NCI-H524 (cell line): ENCODE data around the gene ASAP2.
"Not testable (repeated sequence)": the region's sequence is repeated elsewhere in the genome, so short reads cannot be mapped to it uniquely, and the experiment has no call there.

Experiments used
- DNase-seq, 2 experiments: peaks; one replicate each; lab custom pipeline; 2025; lab: John Stamatoyannopoulos, UW

ASAP2 gene

GRCh38 chr2:9380702-9381628, 174.4 kb downstream of the ASAP2 start:
- no peak for DNase-seq

- DNase-seq = no peak
These were observed 176.1 kb downstream of the ASAP2 start for GRCh38 chr2:9382604-9383235.

- no peak for DNase-seq
These were observed 177.9 kb downstream of the ASAP2 start for GRCh38 chr2:9384521-9384920.

GRCh38 chr2:9385841-9386240, 179.2 kb downstream of the ASAP2 start:
- no peak for DNase-seq

- no peak for DNase-seq
These were observed 181.6 kb downstream of the ASAP2 start for GRCh38 chr2:9388199-9388681.

- no peak for DNase-seq
These were observed 182.6 kb downstream of the ASAP2 start for GRCh38 chr2:9388950-9389911.

DNA sequence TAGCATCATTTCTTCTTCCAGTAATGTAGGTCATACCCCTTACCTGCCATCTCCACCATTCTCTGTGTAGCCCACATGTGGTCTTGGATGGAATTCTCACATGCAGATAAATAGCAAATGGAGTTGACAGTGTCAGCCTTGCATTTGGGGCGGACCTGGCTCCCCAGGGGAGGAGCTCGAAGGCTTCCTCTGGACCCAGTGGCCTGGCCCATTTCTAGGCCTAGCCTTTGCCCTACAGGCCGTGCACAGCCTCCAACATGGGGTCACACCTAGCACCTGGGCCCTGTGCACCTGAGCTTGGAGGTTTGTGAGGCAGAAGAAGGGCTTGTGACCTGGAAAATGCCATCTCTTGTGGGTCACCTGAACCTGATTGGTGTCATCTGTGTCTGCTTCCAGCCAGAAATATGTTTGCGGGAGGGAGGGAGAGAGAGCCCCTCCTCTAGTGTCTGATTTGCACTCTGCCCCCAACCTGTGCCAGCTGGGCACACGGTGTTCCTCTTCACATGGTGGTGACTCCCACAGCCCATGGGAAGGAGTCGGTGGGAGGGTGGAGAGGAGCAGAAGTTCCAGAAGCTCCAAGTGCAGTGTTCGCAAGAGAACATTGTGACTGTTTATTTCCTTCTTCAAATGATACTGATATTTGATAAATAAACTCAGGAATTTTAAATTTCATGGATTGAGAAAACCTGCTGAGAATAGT, 183.7 kb downstream of the ASAP2 start:
- no peak for DNase-seq

DNA sequence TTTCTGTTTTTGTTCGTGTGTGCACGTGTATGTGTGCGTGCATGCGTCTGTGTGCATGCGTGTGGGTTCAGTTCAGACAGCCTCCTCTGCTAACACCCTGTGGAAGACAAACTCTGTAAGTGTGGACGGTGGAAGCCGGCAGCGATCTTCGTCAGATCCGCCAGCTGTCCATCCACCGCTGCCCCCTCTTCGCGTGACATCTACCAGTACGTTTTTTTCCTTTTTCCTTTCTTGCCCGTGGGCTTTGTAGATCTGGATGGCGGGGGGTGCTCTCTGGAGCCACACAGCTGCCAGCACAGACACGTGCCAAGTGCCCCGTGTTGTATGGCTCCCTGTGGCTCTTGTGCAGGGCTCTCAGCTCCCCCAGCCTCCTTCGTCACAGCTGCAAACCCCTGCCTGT, 184.4 kb downstream of the ASAP2 start:
- no peak for DNase-seq

- DNase-seq = no peak
These were observed 185.5 kb downstream of the ASAP2 start for GRCh38 chr2:9391961-9392720.

DNA sequence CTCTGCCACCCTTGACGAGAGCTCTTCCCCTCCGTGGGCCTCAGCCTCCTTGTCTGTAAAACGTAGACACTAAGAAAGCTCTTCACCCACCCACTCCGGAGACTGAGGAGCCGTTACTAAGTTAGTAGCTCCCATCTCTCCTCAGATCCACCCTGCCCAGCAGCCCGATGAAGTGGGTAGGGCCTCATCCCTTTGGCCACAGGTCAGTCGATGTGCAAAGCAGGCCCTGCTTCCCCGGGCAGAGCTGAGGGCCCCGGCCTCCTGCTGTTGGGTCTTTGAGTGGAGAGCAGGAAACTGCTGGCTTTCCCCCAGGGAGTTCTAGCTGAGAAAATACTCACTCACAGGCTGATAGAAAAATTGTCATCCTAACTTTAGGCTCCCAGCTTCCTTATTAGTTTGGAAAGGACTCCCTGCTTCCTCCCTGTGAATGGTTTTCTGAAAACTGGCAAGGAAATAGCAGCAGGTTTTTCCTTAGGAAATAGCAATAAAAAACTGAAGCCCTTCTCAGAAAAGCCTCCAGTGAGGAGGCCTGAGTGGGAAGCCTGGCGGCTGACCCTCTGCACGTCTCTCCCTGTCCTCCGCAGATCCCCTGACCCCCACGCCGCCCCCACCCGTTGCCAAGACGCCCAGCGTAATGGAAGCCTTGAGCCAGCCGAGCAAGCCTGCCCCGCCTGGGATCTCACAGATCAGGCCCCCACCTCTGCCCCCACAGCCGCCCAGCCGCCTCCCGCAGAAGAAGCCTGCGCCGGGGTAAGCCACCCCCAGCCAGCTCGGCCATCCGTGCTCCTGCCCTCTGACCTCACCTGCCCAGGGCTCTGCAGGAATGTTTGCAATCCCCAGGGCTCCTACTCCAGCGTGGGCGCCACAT, 186.5 kb downstream of the ASAP2 start:
- DNase-seq = no peak

DNA sequence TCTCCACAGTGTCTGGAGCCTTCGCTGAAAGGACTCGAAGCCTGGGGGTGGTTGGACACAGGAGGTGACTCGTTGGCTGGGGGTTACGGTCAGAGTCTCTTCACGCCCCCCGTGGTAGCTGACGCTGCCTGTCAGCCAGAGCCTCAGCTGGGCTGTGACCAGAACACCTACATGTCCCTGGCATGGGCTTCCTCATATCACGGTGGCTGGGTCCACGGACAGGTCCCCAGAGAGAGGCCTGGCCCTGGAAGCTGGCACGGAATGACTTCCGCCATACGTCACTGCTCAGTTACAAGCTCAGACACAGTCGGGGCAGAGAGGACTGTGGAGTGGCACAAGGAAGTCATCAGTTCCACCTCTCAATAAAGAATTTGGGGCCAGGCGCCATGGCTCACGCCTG, 188.2 kb downstream of the ASAP2 start:
- no peak for DNase-seq

- no peak for DNase-seq
These were observed 190.6 kb downstream of the ASAP2 start for GRCh38 chr2:9397201-9397600.

- not testable (repeated sequence) for DNase-seq
These were observed 191.6 kb downstream of the ASAP2 start for GRCh38 chr2:9398251-9398650.

DNA sequence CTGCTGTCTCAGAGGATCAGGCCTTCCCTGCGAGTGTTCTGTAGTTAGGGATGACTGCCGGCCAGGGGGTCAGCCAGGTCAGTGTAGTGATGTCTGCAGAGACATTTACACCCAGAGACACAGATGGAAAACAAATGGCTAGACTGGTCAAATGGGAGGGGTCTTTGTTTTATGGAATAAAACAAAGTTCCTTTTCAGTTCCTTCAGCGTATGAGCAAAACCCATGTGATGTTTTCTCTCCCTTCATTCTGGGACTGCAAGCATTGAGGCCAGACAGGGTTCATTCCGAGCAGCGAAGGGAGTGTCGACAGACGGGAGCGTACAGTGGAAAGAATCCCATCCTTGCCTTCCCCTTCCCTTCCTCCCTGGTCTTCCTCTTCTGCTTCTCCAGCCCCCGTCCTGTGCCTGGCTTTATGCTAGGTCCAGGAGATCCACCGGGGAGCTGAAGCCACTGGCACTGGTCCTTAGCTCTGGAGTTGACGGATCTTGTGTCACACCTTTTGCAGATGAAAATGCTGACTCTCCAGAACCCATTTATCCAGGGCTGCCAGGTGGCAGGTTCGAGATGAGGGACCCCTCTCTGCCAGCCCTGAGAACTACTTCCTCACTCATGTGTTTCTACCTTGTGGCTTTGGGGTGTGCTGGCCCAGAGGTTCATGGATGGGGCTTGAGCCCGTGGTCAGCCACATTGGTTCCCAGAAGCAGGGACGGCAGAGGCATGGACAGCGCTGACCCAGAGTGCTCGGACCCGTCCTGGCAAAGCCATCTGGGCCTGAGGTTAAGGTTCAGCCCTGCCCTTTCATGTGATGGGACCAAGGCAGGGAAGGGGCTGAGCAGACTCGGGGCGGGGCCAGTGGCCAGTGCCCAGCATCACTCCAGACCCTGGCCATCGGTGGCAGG, 192.5 kb downstream of the ASAP2 start:
- no peak for DNase-seq

DNA sequence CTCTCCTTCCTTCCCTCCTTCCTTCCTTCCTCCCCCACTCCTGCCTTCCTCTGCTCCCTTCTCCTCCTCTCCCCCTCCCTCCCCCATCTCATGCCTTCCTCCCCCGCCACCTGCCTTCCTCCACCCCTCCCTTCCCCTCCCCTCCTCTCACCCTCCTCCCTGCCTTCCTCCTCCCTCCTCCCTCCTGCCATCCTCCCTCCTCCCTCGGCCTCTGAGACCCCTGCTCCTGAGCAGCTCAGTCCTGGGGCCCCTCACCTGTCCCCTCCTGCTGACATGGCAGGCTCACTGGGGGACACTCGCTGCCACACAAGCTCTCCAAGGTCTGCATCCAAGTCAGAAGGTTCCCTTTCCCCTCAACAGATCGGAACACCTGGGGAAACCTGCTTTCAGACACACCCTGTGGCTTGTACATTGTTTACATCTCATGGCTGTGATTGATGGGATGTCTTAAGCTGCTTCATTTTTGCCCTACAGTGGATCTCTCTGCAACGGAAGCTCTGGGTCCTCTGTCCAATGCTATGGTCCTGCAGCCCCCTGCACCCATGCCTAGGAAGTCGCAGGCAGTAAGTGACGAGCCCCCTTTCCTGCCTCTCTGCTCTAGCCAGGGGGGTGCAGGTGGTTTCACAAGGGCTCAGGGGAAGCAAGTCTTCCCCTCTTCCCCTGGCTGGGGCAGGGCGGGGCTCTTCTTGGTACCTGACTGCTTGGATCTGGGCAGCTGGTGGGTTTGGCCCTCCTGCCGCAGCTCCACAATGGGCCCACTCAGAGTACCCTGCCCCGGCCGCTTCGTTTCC, 193.9 kb downstream of the ASAP2 start:
- no peak for DNase-seq

DNA sequence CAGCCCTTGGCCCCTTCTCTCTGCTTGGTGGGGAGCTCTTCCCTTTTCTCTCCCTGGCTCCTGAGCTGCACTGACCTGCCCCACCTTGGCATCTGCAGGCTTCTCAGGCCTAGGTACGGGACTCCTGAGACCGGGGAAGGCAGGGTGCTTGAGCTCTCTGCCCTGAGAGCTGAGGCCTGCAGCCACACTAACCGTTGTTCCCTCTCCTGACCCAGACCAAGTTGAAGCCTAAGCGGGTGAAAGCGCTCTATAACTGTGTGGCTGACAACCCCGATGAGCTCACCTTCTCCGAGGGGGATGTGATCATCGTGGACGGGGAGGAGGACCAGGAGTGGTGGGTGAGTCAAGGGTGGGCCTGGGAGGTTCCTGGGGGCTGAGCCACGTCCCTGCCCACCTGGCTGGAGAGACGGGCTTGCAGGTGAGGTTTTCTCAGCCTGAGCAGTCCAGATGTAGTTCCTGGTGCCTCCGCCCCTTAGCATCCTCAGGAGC, 194.5 kb downstream of the ASAP2 start:
- DNase-seq = no peak

DNA sequence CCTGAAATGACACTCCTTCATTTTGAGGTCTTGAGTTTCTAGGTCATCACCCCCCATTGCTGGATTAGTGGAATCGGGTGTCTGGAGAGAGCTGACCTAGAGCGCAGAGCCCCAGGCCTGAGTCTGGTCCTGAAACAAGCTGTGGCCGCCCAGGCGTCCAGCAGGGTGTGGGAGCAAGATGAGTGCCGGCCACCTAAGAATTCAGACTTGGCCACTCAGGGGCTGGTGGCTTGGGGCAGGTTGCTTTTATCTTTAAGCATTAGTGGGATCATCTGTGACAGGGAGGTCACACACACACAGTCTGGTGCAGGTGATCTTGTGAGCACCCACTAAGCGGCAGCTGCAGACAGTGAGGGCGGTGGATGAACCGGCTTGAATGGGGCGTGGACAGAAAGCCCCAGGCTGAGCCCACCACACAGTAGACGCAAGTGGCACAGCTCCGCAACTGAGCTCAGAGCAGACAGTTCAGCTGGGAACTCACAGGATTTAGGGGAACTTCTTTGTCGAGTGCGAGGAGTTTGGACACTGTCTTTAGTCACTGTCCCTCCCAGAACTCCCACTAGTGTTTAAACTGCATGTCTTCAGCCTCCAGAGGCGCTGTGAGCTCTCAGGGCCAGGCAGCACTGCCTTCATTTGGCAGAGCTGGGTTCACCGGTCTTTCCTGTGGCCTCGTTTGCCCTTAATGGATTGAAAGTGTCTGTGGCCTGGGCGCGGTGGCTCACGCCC, 195.2 kb downstream of the ASAP2 start:
- no peak for DNase-seq
